ENCODE results near the gene CGGBP1.

- TF ChIP-seq, protein P1, sequence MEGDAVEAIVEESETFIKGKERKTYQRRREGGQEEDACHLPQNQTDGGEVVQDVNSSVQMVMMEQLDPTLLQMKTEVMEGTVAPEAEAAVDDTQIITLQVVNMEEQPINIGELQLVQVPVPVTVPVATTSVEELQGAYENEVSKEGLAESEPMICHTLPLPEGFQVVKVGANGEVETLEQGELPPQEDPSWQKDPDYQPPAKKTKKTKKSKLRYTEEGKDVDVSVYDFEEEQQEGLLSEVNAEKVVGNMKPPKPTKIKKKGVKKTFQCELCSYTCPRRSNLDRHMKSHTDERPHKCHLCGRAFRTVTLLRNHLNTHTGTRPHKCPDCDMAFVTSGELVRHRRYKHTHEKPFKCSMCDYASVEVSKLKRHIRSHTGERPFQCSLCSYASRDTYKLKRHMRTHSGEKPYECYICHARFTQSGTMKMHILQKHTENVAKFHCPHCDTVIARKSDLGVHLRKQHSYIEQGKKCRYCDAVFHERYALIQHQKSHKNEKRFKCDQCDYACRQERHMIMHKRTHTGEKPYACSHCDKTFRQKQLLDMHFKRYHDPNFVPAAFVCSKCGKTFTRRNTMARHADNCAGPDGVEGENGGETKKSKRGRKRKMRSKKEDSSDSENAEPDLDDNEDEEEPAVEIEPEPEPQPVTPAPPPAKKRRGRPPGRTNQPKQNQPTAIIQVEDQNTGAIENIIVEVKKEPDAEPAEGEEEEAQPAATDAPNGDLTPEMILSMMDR (IDR thresholded peaks at IDR 0.05): no peak
- no peak for TF ChIP-seq POLR2A (IDR thresholded peaks at IDR 0.05)
These were observed 17.9 kb upstream of the CGGBP1 start for GRCh38 chr3:88076712-88077111.

Data from heart left ventricle (tissue), 13 donors.